Psoas muscle (tissue), 8 donors: ENCODE results near the gene TOM1L2. TPM values are rescaled to one million over a fixed set of nuclear protein-coding genes. Genes with fewer than 3 reads are reported as not detected.

Experiments
- ATAC-seq, 4 donors: fragments of 200-7000 bp; cut with Tn5 transposase; one replicate each; pipeline ENCODE4 v1.9.1; 2020; ENCODE audit warnings: moderate library complexity in 3 of 4, mild to moderate bottlenecking in 2 of 4
- DNase-seq, 2 donors: peaks; one replicate each; pipeline ENCODE4 v3.0.0-alpha.2; 2020
- H3K27ac ChIP-seq: fragments of 200-600 bp; one replicate; pipeline ENCODE4 v1.8.0; 2022
- H3K27me3 ChIP-seq, 3 donors: fragments of 200-600 bp in 1 of 3; one replicate each; pipeline versions ENCODE4 v1.6.1 to v1.8.0; 2013 to 2022; ENCODE audit warnings: low read length in 2 of 3, mild to moderate bottlenecking in 2 of 3, moderate library complexity in 1 of 3; ENCODE audit not compliant: insufficient read depth in 3 of 3
- H3K36me3 ChIP-seq, 2 donors: fragments of 200-600 bp in 1 of 2; one replicate each; pipeline versions ENCODE4 v1.6.1 to v1.8.0; 2013 to 2022; ENCODE audit warnings: low read depth in 1 of 2, mild to moderate bottlenecking in 1 of 2, moderate library complexity in 1 of 2; ENCODE audit not compliant: insufficient read depth in 1 of 2
- H3K4me1 ChIP-seq: fragments of 200-600 bp; one replicate; pipeline ENCODE4 v1.8.0; 2022
- H3K4me3 ChIP-seq: fragments of 200-600 bp; one replicate; pipeline ENCODE4 v1.8.0; 2022; ENCODE audit warnings: mild to moderate bottlenecking
- H3K9me3 ChIP-seq: fragments of 200-600 bp; one replicate; pipeline ENCODE4 v1.8.0; 2022
- WGBS, 3 donors: extraction: QIAGEN DNeasy Blood & Tissue Kit; methylation state at CpG; one replicate each; pipeline versions ENCODE4 v1.1.6 to v1.1.7; 2013; 5-methylcytosine and 5-hydroxymethylcytosine counted together
- intact Hi-C, 2 donors: fragments of 100-400 bp; cut with DNase I; formaldehyde crosslinking; loops; one replicate each; pipeline versions ENCODE4 v1.11.0 to v1.14.2; 2022
- polyA plus RNA-seq, 3 donors: library from polyadenylated mRNA; stranded (reverse); fragments of 200-250 nt; gene quantifications; one replicate each; pipeline ENCODE4 v1.2.3, GENCODE V29; 2013
- total RNA-seq, 4 donors: library from RNA; stranded (reverse); fragmentation: NEBNext Ultra II Directional in 2 of 4; extraction: Animal tissue kit (Norgen Biotek cat#: 25700) in 2 of 4; gene quantifications; one replicate each; pipeline versions ENCODE4 v1.2.1 to v1.2.4, GENCODE V29; 2021 to 2023
- TF ChIP-seq, protein P1 (sequence below): fragments of 200-600 bp; IDR thresholded peaks from one replicate; pipeline ENCODE4 v1.8.0; 2022; ENCODE audit warnings: antibody characterized with exemption
- donor health status: healthy with polysubstance abuse.
- donor health status: DM: no; HTN: no; CAD: no; lungs with moderate emphysema.
- donor health status: Bipolar disorder and iron deficiency.
- donor health status: healthy.
- donor health status: DM: yes; HTN: yes; CAD: no.
- donor health status: DM: no; HTN: no; CAD: no.
- donor health status: DM: no; HTN: no; CAD: no.
- donor health status: DM: yes; HTN: yes; CAD: no.

TOM1L2 gene
- total and polyA plus RNA-seq, 7 donors: 13.3 to 89.8 (median 72.0) TPM

DNA sequence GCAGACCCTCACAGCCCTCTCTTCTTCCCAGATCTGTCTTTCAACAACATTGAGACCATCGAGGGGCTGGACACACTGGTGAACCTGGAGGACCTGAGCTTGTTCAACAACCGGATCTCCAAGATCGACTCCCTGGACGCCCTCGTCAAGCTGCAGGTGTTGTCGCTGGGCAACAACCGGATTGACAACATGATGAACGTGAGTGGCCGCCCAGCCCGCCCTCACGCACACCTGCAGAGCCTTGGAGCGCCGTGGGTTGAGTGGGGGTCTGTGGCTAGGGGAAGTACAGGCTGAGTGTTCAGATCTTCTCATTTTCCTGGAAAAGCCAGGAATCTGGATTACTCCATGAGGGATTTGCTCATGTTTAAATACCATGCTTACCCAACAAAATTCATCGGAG lies 15.7 kb upstream of the TOM1L2 start:
- H3K27ac ChIP-seq: no peak overlapping the region
- no peaks in the 10 kb centered on the region for H3K36me3 ChIP-seq
- peaks cover 15% of the 10 kb centered on the region for H3K4me1 ChIP-seq
- DNase-seq (no peak), ATAC-seq (no peak)
- H3K9me3 ChIP-seq: no peaks in the 10 kb centered on the region
- TF ChIP-seq, protein P1, sequence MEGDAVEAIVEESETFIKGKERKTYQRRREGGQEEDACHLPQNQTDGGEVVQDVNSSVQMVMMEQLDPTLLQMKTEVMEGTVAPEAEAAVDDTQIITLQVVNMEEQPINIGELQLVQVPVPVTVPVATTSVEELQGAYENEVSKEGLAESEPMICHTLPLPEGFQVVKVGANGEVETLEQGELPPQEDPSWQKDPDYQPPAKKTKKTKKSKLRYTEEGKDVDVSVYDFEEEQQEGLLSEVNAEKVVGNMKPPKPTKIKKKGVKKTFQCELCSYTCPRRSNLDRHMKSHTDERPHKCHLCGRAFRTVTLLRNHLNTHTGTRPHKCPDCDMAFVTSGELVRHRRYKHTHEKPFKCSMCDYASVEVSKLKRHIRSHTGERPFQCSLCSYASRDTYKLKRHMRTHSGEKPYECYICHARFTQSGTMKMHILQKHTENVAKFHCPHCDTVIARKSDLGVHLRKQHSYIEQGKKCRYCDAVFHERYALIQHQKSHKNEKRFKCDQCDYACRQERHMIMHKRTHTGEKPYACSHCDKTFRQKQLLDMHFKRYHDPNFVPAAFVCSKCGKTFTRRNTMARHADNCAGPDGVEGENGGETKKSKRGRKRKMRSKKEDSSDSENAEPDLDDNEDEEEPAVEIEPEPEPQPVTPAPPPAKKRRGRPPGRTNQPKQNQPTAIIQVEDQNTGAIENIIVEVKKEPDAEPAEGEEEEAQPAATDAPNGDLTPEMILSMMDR: no peak
- intact Hi-C loops: loop anchor here in 1 of 2 donors (5.0 kb wide), 1 partner anchor 44 kb away; no protein-coding TSS in a partner anchor
- H3K27me3 ChIP-seq: no peaks in the 10 kb centered on the region
- no peak overlapping the region for H3K4me3 ChIP-seq
- WGBS, 3 donors: 80 to 81% (median 81%) methylated on average over 14 of the region's 14 CpGs

DNA sequence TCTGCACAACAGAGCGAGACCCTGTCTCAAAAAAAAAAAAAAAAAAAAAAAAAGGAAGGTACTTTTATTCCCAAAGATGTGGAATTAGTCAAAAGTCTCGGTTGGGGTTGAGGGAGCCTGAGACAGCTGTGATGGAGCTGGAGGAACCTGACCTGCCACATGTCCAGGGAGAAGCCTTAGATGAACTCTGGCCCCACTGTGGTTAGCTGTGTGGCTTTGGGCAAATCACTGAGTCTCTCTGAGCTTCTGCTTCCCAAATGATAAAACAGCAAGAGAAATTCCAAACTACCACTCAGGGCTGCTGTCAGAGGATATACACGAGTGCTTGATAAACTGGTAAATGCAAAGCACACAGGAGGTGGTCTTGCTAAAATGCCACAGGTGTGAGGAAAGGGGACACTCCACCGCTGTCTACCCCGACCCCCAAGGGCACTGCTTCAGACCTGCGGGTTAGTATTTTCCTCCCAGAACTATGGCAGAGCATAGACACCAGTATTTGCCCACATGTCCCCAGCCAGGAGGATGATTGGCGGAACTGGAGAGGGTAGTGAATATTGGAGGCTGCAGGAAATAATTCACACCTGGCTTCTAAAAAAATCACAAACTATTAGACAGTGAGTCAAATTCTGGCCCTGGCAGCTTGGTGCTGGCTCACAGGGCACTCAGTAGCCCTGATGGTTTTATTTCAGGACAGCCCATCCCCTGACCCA lies 15.1 kb upstream of the TOM1L2 start:
- DNase-seq: no peak
- intact Hi-C loops: loop anchor here in 1 of 2 donors (5.0 kb wide), 1 partner anchor 45 kb away; no protein-coding TSS in a partner anchor
- Histone ChIP-seq H3K9me3 (no peaks in the 10 kb centered on the region), H3K4me1 (peaks cover 15% of the 10 kb centered on the region), H3K27ac (no peak overlapping the region), H3K27me3 (no peaks in the 10 kb centered on the region), H3K4me3 (no peak overlapping the region), H3K36me3 (no peaks in the 10 kb centered on the region)
- TF ChIP-seq, protein P1: no peak
- 79 to 87% (median 82%) methylated on average over 7 of the region's 7 CpGs for WGBS, 3 donors
- ATAC-seq: no peak

DNA sequence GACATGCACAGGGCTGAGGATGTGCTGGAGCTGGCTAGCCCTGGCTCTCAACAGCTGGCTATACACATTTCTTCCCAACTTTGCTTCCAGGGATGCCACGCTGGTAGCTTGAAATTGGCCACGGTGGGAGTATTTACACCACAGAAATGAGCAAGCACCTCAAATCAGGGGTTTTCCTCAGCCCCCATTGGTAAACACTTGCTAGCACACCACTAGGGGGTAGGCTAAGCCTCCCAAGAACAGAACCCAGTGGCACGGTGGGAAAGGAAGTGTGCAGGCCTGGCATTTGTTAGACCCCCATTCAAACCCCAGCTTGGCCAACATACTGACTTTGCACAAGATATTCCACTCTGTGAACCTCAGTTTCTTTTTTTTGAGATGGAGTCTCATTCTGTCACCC lies 13.4 kb upstream of the TOM1L2 start:
- Histone ChIP-seq H3K27me3 (no peaks in the 10 kb centered on the region), H3K36me3 (no peaks in the 10 kb centered on the region), H3K9me3 (no peaks in the 10 kb centered on the region), H3K27ac (no peak overlapping the region), H3K4me1 (peaks cover 5% of the 10 kb centered on the region), H3K4me3 (no peak overlapping the region)
- intact Hi-C loops: loop anchor here in 1 of 2 donors (5.0 kb wide), 1 partner anchor 47 kb away; no protein-coding TSS in a partner anchor
- no peak for DNase-seq
- no peak for ATAC-seq
- 69 to 83% (median 70%) methylated on average over 3 of the region's 3 CpGs for WGBS, 3 donors
- TF ChIP-seq, protein P1: no peak

DNA sequence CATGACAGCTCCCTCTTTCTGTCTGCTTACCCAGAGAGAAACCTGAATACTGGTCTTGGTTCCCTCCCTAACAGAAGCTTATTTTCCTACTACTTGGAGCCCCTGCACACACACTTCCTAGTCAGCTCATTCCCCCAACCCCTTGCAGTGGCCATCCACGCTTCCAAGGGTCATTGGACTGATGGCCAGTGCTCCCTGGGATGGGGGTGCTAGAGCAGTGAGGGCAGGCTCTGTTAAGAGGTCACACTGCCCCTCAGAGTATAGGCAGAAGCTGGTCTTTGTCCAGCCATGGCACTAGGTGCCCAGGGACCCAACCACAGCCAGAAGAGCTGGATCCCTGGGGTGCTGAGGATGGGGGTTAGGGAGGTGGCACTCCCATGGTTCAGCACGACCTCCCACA lies 13.0 kb upstream of the TOM1L2 start:
- TF ChIP-seq, protein P1: no peak
- H3K4me1 ChIP-seq: peaks cover 2% of the 10 kb centered on the region
- no peak overlapping the region for H3K4me3 ChIP-seq
- no peaks in the 10 kb centered on the region for H3K9me3 ChIP-seq
- WGBS, 3 donors: 76 to 92% (median 91%) methylated on average over 2 of the region's 2 CpGs
- no peak for DNase-seq
- no peaks in the 10 kb centered on the region for H3K36me3 ChIP-seq
- ATAC-seq: no peak
- no peak overlapping the region for H3K27ac ChIP-seq
- intact Hi-C loops: loop anchor here in 1 of 2 donors (5.0 kb wide), 1 partner anchor 47 kb away; no protein-coding TSS in a partner anchor
- H3K27me3 ChIP-seq: no peaks in the 10 kb centered on the region
